Stimulated activated memory B cell treated with anti-CD40 and anti-IgM and Interleukin-4, amounts not matched to agents 10 μg/mL and 1 μg/mL and 100 μg/mL, for 72 hours (primary cell): Measurements from ENCODE around the gene TAS2R42.
A peak's percentile ranks its signal among the peaks of the same experiment; 100 is the strongest.

Source experiments
- ATAC-seq: fragments of 150-1000 bp; cut with Tn5 transposase; 2 replicates; pipeline ENCODE4 v1.10.0; 2021
- H3K27ac Mint-ChIP-seq: one replicate; pipeline ENCODE4 v1.8.0; 2022; ENCODE audit warnings: mild to moderate bottlenecking, mixed read lengths
- H3K27me3 Mint-ChIP-seq: one replicate; pipeline ENCODE4 v1.8.0; 2022; ENCODE audit warnings: mixed read lengths
- H3K36me3 Mint-ChIP-seq: one replicate; pipeline ENCODE4 v1.8.0; 2022; ENCODE audit warnings: mixed read lengths
- H3K4me1 Mint-ChIP-seq: one replicate; pipeline ENCODE4 v1.8.0; 2022; ENCODE audit warnings: mixed read lengths
- H3K4me3 Mint-ChIP-seq: one replicate; pipeline ENCODE4 v1.8.0; 2022; ENCODE audit warnings: mild to moderate bottlenecking, moderate library complexity, mixed read lengths
- H3K9me3 Mint-ChIP-seq: one replicate; pipeline ENCODE4 v1.8.0; 2022; ENCODE audit warnings: mixed read lengths

The TAS2R42 gene

GRCh38 chr12:11164384-11164783, 22.4 kb downstream of the TAS2R42 start:
- ATAC-seq = peak; percentile 55
- Mint-ChIP-seq H3K9me3 (no peaks in the 10 kb centered on the region), H3K27me3 (no peaks in the 10 kb centered on the region), H3K36me3 (peaks cover 54% of the 10 kb centered on the region), H3K27ac (no peak overlapping the region), H3K4me1 (peaks cover 65% of the 10 kb centered on the region), H3K4me3 (no peak overlapping the region)

DNA sequence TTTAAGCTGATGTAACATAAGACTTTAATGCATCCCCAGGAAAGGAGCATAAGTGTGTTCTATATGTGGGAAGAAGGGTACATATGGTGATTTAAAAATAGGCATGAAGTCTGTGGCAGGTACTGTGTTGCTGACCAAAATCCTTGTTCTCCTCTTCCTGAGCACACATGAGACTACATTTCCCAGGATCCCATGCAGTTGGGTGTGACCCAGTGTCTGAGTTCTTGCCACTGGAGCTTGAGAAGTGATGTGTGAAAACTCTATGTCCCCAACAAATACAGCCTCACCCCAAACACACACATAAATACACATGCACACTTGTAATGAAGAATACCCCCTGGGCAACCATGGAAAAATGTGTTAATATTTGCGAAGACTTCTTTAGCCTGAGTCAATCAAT, 24.2 kb downstream of the TAS2R42 start:
- no peak for ATAC-seq
- no peak overlapping the region for H3K4me3 Mint-ChIP-seq
- H3K27me3 Mint-ChIP-seq = no peaks in the 10 kb centered on the region
- H3K36me3 Mint-ChIP-seq = peaks cover 46% of the 10 kb centered on the region
- H3K4me1 Mint-ChIP-seq = peaks cover 50% of the 10 kb centered on the region
- no peaks in the 10 kb centered on the region for H3K9me3 Mint-ChIP-seq
- H3K27ac Mint-ChIP-seq = no peak overlapping the region

DNA sequence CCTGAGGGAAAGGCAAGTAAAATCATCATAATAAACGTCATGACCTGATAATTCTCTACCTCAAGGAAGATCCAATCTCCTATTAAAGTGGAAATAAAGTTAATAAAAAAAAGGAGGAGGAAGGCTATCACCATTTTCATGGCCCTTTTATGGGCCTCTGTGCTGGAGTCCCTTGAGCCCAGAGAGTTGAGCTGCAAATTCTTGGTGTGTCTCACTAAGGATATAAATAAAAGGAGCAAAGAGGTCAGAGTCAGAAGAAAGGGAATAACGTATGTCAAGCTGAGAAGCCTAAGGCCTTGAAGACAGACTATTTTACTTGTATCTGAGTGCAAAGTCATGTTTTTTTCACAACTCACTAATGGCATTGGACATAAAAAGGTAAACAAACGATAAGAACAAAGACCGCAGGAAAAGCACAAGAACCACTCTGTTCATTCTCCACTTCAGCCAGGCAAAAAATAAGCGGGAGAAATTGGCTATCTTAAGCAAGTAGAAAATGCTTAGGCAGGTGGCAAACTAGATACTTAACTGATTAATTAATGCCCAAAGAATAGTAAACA, 27.8 kb downstream of the TAS2R42 start:
- Mint-ChIP-seq H3K4me3 (no peak overlapping the region), H3K36me3 (peaks cover 54% of the 10 kb centered on the region), H3K27me3 (no peaks in the 10 kb centered on the region), H3K9me3 (peaks cover 3% of the 10 kb centered on the region), H3K27ac (no peak overlapping the region), H3K4me1 (peaks cover 30% of the 10 kb centered on the region)
- no peak for ATAC-seq

DNA sequence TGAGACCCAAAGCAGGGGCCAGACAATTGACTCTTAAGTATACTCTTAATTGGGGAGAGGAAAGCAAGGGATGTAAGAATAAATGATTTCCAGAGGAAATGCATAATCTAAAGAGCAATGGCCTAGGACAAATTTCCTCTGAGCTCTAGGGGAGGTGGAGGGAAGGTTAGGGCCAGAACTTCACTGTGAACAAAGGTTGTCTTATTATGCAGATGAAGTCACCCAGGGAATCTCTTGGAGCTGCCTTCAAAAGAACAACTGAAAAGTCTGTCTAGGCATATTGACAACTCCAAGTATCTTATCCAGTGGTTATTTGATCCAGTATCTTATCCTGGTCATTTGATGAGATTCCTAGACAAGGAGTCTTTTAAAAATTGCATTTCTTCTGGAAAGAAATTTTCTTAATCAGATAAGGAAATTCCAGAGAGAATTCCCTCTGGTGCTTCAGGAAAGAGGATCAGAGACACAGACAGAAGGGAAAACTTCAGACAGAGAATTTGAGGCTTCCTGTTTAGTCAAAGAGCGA, 32.3 kb downstream of the TAS2R42 start:
- Mint-ChIP-seq H3K36me3 (peaks cover 43% of the 10 kb centered on the region), H3K27me3 (no peaks in the 10 kb centered on the region), H3K4me1 (peaks cover 4% of the 10 kb centered on the region), H3K9me3 (peaks cover 3% of the 10 kb centered on the region), H3K27ac (no peak overlapping the region), H3K4me3 (no peak overlapping the region)
- ATAC-seq = no peak

DNA sequence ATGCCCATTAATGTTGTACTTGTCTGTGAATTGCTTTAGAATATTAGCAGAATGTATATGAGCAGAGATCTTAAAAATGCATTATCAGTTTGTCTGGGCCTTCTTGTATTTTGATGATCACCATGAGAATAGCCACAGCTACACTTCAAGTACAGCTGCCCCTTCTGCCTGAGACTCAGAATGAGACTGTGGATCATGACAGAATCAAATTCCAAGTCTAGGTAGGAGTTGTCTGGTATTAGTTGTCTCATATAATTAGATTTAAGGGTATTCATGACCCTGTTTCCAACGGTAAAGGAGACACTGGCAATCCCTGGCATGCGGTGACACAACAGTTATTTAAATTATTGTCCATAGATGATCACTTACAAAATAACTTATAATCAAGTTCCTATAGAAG, 34.0 kb downstream of the TAS2R42 start:
- no peak overlapping the region for H3K27ac Mint-ChIP-seq
- no peak for ATAC-seq
- no peaks in the 10 kb centered on the region for H3K4me1 Mint-ChIP-seq
- H3K9me3 Mint-ChIP-seq = peaks cover 3% of the 10 kb centered on the region
- no peaks in the 10 kb centered on the region for H3K27me3 Mint-ChIP-seq
- no peak overlapping the region for H3K4me3 Mint-ChIP-seq
- H3K36me3 Mint-ChIP-seq = peaks cover 39% of the 10 kb centered on the region

GRCh38 chr12:11150832-11151231, 35.9 kb downstream of the TAS2R42 start:
- Mint-ChIP-seq H3K4me3 (no peak overlapping the region), H3K27me3 (no peaks in the 10 kb centered on the region), H3K27ac (no peak overlapping the region), H3K36me3 (peaks cover 30% of the 10 kb centered on the region), H3K9me3 (no peaks in the 10 kb centered on the region), H3K4me1 (no peaks in the 10 kb centered on the region)
- no peak for ATAC-seq

DNA sequence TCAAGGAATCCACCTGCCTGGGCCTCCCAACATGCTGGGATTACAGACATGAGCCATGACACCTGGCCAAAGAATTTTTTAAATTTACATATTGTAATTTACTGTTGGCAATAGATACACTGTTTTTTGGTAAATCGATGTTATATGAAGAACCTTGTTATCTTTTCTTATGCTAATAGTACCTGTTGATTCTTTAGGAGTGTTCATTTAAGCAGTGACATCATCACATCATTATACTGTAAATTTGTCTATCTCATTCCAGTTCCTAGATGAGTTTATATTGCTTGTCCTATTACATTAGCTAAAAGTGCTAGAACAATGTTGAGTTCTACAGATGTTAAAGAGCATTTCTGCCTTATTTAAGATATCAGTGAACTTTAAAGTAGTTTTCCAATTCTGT, 39.3 kb downstream of the TAS2R42 start:
- peaks cover 11% of the 10 kb centered on the region for H3K4me1 Mint-ChIP-seq
- H3K36me3 Mint-ChIP-seq = peaks cover 51% of the 10 kb centered on the region
- ATAC-seq = no peak
- H3K4me3 Mint-ChIP-seq = no peak overlapping the region
- no peaks in the 10 kb centered on the region for H3K27me3 Mint-ChIP-seq
- no peak overlapping the region for H3K27ac Mint-ChIP-seq
- H3K9me3 Mint-ChIP-seq = peaks cover 15% of the 10 kb centered on the region

- ATAC-seq = no peak
- Mint-ChIP-seq H3K27ac (no peak overlapping the region), H3K4me1 (peaks cover 20% of the 10 kb centered on the region), H3K27me3 (no peaks in the 10 kb centered on the region), H3K4me3 (no peak overlapping the region), H3K36me3 (peaks cover 63% of the 10 kb centered on the region), H3K9me3 (peaks cover 15% of the 10 kb centered on the region)
Measured at GRCh38 chr12:11144297-11144696, 42.4 kb downstream of the TAS2R42 start.

DNA sequence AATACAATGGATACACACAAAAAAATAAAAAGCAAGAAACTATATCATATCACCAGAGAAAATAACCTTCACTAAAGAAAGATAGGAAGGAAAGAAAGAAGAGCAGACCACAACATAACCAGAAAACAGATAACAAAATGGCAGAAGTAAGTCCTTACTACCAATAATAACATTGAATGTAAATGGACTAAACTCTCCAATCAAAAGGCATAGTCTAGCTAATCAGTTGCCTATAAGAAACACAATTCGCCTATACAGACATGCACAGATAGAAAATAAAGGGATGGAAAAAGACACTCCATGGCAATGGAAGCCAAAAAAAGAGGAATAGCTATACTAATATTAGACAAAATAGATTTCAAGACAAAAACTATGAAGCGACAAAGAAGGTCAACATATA, 43.4 kb downstream of the TAS2R42 start:
- H3K36me3 Mint-ChIP-seq = peaks cover 62% of the 10 kb centered on the region
- H3K27ac Mint-ChIP-seq = no peak overlapping the region
- no peak overlapping the region for H3K4me3 Mint-ChIP-seq
- peaks cover 20% of the 10 kb centered on the region for H3K4me1 Mint-ChIP-seq
- no peak for ATAC-seq
- H3K9me3 Mint-ChIP-seq = peaks cover 15% of the 10 kb centered on the region
- H3K27me3 Mint-ChIP-seq = no peaks in the 10 kb centered on the region

DNA sequence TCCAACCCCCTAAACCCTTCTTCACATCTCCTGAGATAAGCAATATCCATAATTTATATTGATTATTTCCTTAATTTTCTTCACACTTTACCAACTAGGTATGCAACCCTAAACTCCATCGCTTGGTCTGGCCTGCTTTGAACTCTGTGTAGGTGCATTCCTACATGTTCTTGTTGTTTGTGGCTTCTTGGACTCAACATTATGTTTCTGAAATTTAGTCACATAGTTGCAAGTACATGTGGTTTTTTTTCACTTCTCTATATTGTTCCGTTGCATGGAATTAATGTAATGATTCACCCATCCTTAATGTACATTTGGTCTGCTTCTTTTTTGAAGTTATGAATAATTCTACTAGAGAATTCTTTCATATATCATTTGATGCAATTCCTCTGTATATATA, 50.7 kb downstream of the TAS2R42 start:
- Mint-ChIP-seq H3K4me3 (no peak overlapping the region), H3K27me3 (no peaks in the 10 kb centered on the region), H3K4me1 (peaks cover 20% of the 10 kb centered on the region), H3K27ac (no peak overlapping the region), H3K9me3 (peaks cover 1% of the 10 kb centered on the region), H3K36me3 (peaks cover 49% of the 10 kb centered on the region)
- ATAC-seq = peak; percentile 56
